Activated naive CD8-positive, alpha-beta T cell treated with anti-CD3 and anti-CD28 coated beads, Interleukin-2, amount 50 U/mL, for 16 hours (primary cell): ENCODE results near the gene BEND2.

Experiments
- DNase-seq: peaks from one replicate; pipeline ENCODE4 v3.0.0-alpha.2; 2020; ENCODE audit warnings: low read depth, low spot score

BEND2 gene

DNA sequence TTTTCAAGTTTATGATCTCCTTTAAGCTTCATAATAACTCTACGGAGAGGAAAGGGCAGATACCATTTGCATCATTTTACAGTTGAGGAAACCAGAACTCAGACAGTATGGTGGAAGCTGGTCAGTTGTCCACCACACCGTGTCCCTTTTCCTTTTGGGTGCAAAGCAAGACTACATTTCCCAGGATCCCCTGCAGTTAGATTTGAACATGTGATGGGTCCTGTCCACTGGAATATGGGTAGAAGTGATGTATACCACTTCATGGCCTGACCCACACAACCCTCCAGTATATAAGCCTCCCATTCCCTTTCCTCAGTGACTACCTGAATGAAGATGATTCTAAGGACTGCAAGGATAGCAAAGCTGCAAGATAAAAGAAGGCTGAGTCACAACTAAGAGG lies 74.7 kb downstream of the BEND2 start:
- no peak for DNase-seq

DNA sequence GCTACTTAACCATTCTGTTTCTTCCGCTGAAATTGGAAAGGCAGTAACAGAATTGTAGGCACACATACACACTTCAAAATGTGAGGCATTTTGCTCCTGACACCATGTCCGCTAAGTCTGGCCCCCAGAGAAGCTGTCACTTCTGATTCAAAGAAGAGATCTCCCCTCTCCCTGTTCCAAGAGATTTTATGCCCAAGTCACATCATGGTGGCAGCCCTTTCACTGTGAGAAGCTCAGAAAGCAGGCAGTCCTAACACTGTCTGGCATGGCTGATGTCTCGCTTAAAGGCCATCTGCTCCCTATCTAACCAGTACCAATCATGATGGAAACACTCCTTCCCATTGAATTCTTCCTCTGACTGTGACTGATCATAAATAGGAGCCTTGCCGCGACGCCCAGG lies 83.9 kb downstream of the BEND2 start:
- DNase-seq: no peak

DNA sequence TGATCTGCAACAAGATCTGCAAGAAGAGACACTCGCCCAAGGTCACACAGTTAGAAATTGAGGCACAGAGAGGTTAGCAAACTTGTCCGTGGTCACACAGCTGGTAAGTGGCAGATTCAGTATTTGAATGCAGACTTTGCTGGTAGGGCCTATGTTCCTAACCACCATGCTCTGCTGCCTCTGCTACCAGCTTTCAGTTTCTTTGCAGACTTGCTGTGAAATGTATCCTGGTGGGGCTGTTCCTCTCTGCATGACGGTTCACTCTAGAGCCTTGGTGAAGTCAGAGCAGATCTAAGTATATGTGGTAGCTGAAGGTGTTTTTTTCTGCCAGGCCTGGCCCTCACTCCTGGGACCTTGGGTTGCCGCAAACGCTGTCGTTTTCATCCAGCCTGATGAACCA lies 87.1 kb downstream of the BEND2 start:
- no peak for DNase-seq

DNA sequence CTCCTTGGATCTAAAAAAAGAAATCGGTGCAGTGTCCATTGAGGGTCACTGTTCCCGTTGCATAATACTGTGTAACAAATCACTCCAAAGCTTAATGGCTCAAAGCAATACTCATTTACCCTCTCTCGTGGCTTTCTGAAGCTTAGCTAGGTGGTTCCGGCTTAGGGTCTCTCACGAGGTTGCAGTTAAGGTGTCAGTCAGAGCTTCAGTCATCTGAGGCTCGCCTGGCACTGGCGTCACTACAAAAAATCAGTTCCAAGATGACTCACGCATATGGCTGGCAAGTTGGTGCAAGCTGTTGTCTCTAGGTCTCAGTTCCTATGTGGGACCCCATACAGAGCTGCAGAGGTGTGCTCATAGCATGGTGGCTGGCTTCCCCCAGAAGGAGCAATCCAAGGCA lies 91.0 kb downstream of the BEND2 start:
- DNase-seq: no peak

DNA sequence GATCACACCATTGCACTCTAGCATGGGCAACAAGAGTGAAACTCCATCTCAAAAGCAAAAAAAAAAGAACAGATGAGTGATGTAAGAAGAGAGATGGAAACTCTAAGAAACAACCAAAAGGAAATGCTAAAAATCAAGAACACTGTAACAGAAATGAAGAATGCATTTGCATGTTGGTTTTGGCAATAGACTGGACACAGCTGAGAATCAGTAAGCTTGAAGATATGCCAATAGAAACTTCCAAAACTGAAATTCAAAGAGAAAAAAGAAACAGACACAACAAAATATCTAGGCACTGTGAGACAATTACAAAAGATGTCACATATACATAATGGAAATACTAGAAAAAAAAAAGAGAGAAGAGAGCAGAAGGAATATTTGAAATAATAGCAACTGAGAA lies 93.7 kb downstream of the BEND2 start:
- no peak for DNase-seq

DNA sequence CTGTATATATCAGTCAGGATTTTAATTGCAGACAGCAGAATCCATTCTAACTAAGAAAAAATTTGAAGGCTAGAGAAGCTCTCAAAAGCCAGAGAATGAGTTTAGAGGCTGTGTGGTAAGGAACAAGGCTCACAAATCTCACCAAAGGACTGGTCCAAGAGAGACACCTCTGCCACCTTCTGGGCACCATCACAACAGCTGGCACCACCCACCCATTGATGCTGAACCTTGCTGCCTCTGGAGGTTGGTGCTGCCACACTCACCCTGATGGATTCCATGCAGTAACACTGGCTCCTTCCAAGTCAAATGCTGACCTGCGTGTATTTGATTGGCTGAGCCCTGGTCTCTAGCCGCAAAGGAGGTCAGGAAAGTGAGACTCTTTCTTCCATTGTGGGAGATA lies 100.8 kb downstream of the BEND2 start:
- DNase-seq: no peak
